OCI-M1 (cell line): ENCODE data around the gene TPO.
A peak's percentile ranks its signal among the peaks of the same experiment; 100 is the strongest.

Experiments
- DNase-seq: peaks from one replicate; lab custom pipeline; 2025; lab: John Stamatoyannopoulos, UW

The TPO gene

GRCh38 chr2:1527153-1527992 is 114.1 kb downstream of the TPO start:
- no peak for DNase-seq

GRCh38 chr2:1528273-1529064 is 115.2 kb downstream of the TPO start:
- no peak for DNase-seq

GRCh38 chr2:1538663-1539062 is 125.4 kb downstream of the TPO start:
- no peak for DNase-seq

DNA sequence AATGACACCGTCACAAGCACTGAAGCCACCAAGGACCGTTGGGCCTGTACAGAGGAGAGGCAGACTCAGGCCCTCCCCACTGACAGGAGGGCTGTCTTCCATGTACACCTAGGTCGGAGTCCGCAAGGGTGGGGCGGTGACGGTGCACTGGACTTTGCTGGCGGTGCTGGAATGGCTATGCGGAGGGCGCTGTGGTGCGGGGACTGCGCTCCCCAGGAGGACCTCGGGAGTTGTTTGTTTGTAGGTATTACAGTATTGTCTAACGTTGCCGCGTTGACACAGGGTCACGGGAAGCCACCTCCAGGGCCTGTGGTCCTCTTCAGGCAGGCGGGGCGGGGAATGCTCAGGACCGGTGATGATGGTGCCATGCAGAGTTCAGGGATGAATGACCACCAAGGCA is 126.2 kb downstream of the TPO start:
- no peak for DNase-seq

GRCh38 chr2:1539973-1540372 is 126.7 kb downstream of the TPO start:
- DNase-seq, result no peak

- no peak for DNase-seq
Measured at GRCh38 chr2:1540481-1540880, 127.2 kb downstream of the TPO start.

- DNase-seq, result no peak
Measured at GRCh38 chr2:1541040-1541439, 127.8 kb downstream of the TPO start.

DNA sequence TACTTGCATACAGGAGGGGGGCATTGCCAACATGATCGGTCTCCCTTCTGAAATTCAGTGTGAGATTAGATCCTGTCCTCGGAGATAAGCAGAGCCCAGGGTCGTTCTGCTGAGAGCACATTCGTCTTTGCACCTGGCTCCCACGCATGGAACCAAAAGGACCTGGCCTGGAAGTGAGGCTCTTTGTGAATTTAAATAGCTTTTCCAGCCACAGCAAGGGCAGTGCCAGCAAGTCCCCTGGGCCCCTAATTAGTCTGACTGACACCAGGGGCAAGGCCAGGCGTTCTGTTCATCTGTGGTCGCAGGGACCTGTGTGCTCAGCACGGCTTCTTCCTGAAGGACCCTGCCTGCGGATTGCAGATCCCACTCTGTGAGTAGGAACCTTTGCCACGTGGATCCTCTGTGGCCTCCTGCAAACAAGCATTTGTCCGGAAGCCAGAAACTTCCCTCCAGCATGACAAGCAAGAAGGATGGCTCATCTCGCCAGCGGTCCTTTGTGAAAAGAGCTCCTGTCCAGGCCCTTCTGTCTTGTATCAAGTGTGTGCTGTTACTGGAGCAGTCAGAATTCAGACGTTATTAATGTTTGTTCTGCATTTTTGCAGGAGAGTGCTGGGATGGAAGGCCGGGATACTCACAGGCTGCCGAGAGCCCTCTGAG is 128.7 kb downstream of the TPO start:
- DNase-seq, result no peak

GRCh38 chr2:1542971-1543370 is 129.7 kb downstream of the TPO start:
- DNase-seq, result no peak

- DNase-seq, result no peak
Measured at GRCh38 chr2:1543776-1544477, 130.7 kb downstream of the TPO start.

- DNase-seq, result no peak
Measured at GRCh38 chr2:1544478-1545069, 131.3 kb downstream of the TPO start.

- peak; percentile 56 for DNase-seq
Measured at GRCh38 chr2:1546023-1546591, 132.8 kb downstream of the TPO start.

GRCh38 chr2:1546901-1547300 is 133.6 kb downstream of the TPO start:
- no peak for DNase-seq

DNA sequence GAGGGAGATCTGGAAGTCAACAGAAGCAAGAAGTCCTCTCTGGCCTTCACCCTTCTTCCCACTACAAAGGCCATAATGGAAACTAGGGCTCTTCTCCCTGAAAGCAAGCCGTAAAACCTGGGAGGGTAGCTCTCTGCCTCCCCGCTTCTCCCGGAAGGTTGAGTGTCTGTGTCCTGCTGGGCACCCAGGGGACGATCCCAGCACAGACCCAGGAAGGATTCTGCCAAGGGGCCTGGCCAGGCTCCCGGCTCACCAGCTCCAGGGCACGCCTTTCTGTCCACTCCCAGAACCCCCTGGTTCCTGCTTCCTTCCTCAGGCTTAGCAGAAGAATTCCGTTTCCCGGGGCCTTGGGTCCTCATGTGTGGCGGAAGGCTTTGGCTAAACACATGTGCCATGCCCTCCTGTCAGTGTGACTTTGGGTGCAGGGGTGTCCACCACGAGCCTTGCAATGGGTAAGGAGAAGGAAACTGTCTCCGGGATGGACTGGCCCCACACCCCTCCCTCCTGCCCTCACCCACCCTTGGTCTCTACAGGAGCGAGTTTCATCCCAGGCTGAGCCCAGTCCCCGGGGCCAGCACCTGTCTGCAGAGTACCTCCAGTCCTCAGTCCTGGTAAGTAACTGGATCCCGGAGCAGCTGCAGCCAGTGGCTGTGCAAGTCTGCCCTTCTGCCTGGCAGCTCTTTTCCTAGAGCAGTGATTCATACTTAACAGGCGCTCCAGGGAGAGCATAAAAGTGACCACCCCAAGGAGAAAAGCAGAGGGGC is 135.8 kb downstream of the TPO start:
- no peak for DNase-seq

GRCh38 chr2:1550076-1550475 is 136.8 kb downstream of the TPO start:
- no peak for DNase-seq

GRCh38 chr2:1550658-1551316 is 137.5 kb downstream of the TPO start:
- peak; percentile 28 for DNase-seq

GRCh38 chr2:1551905-1552304 is 138.6 kb downstream of the TPO start:
- no peak for DNase-seq

DNA sequence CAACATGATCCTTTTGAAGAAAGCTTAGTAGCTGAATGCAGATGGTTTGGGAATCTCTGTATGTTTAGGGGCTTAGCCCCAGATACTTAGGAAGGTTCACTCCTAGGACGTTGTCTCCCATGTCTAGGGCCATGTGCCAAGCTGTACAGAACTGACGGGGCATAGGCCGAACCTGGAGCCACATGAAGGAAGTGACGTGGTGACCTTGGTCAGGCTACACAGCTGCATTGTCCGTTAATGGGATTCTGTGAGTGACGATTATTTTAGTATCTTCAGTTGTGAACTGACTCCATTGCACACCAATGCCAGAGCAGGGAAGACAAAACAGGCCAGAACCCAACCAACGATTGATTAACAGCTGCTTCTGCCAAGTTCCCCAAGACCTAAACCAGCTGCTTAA is 139.3 kb downstream of the TPO start:
- no peak for DNase-seq

- DNase-seq, result no peak
Measured at GRCh38 chr2:1553671-1554295, 140.5 kb downstream of the TPO start.

- DNase-seq, result no peak
Measured at GRCh38 chr2:1556286-1556685, 143.0 kb downstream of the TPO start.
